GM12875 (cell line): ENCODE results near the gene DSCAM.

Source experiments
- H3K4me3 ChIP-seq: one replicate; pipeline ENCODE4 v1.5.1; 2011; ENCODE audit warnings: low read depth, low read length, control low read depth
- TF ChIP-seq, protein P1 (sequence below): IDR thresholded peaks from 2 replicates; pipeline ENCODE4 v1.5.1; 2011; ENCODE audit warnings: low read depth, mild to moderate bottlenecking, control low read depth, inconsistent platforms, low read length, moderate library complexity, borderline replicate concordance; ENCODE audit not compliant: insufficient read depth

Gene DSCAM

DNA sequence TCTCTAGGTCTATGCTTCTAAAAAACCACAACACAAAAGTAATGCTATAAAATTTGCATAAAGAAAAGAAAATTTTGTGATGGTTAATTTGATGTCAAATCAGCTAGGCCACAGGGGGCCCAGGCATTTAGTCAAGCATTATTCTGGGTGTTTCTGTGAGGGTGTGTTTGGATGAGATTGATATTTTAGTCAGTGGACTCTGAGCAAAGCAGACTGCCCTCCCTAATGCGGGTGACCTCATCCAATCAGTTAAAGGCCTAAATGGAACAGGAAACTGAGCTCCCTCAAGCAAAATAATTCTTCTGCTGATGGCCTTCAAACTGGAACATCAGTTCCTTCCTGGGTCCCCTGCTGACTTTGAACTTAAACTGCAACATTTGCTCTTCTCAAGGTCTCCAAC is 358.0 kb downstream of the DSCAM start:
- H3K4me3 ChIP-seq = no peak overlapping the region
- TF ChIP-seq, protein P1, sequence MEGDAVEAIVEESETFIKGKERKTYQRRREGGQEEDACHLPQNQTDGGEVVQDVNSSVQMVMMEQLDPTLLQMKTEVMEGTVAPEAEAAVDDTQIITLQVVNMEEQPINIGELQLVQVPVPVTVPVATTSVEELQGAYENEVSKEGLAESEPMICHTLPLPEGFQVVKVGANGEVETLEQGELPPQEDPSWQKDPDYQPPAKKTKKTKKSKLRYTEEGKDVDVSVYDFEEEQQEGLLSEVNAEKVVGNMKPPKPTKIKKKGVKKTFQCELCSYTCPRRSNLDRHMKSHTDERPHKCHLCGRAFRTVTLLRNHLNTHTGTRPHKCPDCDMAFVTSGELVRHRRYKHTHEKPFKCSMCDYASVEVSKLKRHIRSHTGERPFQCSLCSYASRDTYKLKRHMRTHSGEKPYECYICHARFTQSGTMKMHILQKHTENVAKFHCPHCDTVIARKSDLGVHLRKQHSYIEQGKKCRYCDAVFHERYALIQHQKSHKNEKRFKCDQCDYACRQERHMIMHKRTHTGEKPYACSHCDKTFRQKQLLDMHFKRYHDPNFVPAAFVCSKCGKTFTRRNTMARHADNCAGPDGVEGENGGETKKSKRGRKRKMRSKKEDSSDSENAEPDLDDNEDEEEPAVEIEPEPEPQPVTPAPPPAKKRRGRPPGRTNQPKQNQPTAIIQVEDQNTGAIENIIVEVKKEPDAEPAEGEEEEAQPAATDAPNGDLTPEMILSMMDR = no peak

DNA sequence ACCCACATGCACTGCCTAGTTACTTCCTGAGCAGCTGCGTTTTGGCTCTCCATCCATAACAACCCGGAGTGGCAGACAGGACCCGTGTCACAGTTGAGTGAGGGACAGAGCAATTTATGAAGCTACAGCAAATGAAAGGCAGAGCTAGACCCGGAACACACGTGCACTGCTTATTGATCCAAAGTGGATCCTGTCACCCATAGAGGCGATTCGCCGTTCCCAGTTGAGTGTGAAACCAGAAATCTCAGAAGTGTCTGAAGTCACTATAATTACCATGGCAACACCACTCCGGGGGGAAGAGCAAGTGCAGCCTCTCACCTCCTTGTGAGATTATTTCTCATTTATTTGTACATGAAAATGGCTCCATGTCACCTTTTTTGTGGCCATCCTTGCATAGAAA is 365.2 kb downstream of the DSCAM start:
- no peak overlapping the region for H3K4me3 ChIP-seq
- TF ChIP-seq, protein P1 = no peak

DNA sequence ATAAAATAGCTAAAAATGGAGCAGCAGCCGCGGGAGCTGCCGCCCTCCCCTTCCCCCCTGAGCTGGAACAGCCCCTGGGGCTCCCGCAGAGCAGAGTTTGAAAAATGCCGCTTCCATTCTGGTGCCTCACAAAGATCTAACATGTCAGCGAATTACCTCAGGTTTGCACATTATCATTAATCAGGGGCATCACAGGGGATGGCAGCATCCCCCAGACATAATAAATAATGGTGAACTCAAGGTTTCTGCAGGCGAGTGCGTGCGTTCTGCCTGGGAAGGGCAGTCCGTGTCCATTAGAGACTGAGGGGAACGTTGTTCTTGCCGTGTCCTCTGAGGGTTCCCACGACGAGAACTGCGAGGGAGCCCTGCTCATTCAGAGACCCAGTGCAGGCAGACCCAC is 372.4 kb downstream of the DSCAM start:
- H3K4me3 ChIP-seq = no peak overlapping the region
- TF ChIP-seq, protein P1 = no peak

GRCh38 chr21:40472013-40472412 is 374.9 kb downstream of the DSCAM start:
- TF ChIP-seq, protein P1 = no peak

DNA sequence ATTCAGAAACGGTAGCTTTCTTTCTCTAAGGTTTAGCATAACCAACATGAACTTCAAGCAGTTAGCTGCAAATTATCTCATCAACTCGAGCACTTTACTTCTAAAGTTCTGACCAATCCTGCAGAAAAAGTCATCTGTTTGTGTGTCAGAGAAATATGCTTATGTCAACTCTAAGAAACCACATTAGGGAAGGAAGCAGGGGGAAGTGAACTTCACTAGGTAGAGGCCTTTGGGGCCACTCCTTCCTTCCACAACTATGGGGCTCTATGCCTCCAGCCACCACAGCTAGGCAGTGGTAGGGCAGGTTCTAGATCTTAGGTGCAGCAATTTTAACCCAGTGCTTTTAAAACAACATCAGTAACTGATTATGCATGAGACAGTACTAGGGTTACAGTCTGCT is 375.9 kb downstream of the DSCAM start:
- TF ChIP-seq, protein P1 = no peak
- no peak overlapping the region for H3K4me3 ChIP-seq

More at GRCh38 chr21:40472013-40472412, 374.9 kb downstream of the DSCAM start:
- no peak overlapping the region for H3K4me3 ChIP-seq

GRCh38 chr21:40466893-40467483 is 380.0 kb downstream of the DSCAM start:
- H3K4me3 ChIP-seq = no peak overlapping the region
- TF ChIP-seq, protein P1 = no peak

- H3K4me3 ChIP-seq = no peak overlapping the region
- TF ChIP-seq, protein P1 = no peak
These were observed 381.6 kb downstream of the DSCAM start for GRCh38 chr21:40465382-40465781.
